Choroid plexus epithelial cell (primary cell): Measurements from ENCODE around the gene DEPDC5.
"Not testable (repeated sequence)": the region's sequence is repeated elsewhere in the genome, so short reads cannot be mapped to it uniquely, and the experiment has no call there.

ENCODE experiments used
- DNase-seq: peaks from one replicate; pipeline ENCODE4 v3.0.0-alpha.2; 2010; ENCODE audit warnings: low read depth
- H3K4me3 ChIP-seq: 2 replicates; pipeline ENCODE4 v1.5.1; 2011; ENCODE audit warnings: low read depth, mild to moderate bottlenecking, control low read depth, low read length, moderate library complexity
- TF ChIP-seq, protein P1 (sequence below): conservative IDR thresholded peaks from 2 replicates; pipeline ENCODE4 v1.5.1; 2011; ENCODE audit warnings: low read depth, mild to moderate bottlenecking, control low read depth, inconsistent platforms, low read length, moderate library complexity

DEPDC5 gene

DNA sequence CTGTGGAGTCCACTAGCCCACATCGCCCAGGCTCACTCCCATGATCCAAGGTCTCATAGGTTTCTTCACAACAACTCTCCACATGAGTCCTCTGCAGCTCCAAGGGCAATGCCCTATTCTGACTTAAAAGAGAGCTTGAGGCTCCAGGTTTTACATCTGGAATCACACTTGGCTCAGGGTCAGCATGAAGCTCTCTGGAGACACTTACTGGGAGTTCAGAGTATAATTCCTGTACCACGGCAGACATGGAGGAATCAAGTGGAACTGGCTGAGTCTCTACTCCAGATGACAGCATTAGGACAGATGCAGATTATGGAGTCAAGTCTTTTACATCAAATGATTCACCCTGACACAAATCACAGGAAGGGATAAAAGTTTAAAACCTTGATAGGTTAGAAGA lies 15.3 kb upstream of the DEPDC5 start:
- TF ChIP-seq, protein P1, sequence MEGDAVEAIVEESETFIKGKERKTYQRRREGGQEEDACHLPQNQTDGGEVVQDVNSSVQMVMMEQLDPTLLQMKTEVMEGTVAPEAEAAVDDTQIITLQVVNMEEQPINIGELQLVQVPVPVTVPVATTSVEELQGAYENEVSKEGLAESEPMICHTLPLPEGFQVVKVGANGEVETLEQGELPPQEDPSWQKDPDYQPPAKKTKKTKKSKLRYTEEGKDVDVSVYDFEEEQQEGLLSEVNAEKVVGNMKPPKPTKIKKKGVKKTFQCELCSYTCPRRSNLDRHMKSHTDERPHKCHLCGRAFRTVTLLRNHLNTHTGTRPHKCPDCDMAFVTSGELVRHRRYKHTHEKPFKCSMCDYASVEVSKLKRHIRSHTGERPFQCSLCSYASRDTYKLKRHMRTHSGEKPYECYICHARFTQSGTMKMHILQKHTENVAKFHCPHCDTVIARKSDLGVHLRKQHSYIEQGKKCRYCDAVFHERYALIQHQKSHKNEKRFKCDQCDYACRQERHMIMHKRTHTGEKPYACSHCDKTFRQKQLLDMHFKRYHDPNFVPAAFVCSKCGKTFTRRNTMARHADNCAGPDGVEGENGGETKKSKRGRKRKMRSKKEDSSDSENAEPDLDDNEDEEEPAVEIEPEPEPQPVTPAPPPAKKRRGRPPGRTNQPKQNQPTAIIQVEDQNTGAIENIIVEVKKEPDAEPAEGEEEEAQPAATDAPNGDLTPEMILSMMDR = peak; percentile 15
- peak; percentile 40 for DNase-seq
- no peak overlapping the region for H3K4me3 ChIP-seq

DNA sequence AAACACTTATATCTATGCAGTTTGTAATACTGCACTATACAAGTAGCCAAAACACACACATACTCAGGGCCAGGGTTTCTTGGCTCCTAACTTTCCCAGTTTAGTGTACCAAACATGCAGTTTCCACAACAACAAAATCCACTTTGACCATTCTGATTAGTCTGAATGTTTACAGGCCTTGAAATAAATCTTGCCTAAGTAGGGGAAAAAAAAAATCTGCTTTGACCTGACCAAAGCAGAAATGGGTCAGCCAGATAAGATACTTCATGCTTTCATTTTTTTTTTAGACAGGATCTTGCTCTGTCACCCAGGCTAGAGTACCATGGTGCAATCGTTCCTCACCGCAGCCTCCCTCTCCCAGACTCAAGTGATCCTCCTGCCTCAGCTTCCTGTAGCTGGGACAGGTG lies 14.0 kb upstream of the DEPDC5 start:
- TF ChIP-seq, protein P1 = no peak
- peak; percentile 23 for DNase-seq
- no peak overlapping the region for H3K4me3 ChIP-seq

GRCh38 chr22:31740314-31740713 lies 13.5 kb upstream of the DEPDC5 start:
- not testable (repeated sequence) for DNase-seq

DNA sequence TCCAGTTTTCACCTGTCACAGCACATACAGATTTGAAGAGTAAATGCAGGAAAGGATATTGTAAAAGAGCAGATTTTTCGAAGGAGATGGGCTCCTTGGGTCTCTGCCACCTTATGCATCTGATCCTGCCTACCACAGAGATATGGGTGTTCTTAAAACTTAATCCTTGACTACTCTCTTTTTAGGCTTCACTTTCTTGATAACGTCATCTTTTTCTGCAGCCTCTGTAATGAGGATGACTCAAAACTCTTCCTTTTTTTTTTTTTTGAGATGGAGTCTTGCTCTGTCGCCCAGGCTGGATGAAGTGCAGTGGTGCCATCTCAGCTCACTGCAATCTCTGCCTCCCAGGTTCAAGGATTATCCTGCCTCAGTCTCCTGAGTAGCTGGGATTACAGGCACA lies 11.7 kb upstream of the DEPDC5 start:
- TF ChIP-seq, protein P1 = no peak
- DNase-seq = no peak
- H3K4me3 ChIP-seq = no peak overlapping the region

More at GRCh38 chr22:31740314-31740713, 13.5 kb upstream of the DEPDC5 start:
- not testable (repeated sequence) for H3K4me3 ChIP-seq

DNA sequence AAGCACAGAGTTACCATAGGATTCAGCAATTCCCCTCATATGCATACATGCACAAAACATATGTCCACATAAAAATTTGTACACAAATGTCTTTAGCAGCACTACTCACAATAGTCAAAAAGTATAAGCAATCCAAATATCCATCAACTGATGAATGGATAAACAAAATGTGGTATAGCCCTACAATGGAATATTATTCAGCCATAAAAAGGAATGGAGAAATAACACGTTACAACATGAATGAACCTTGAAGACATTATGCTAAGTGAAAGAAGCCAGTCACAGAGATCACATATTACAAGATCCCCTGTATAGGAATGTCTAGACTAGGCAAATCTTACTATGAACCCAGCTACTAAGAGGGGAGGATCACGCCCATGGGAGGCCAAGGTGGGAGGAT lies 11.1 kb upstream of the DEPDC5 start:
- H3K4me3 ChIP-seq = no peak overlapping the region
- no peak for DNase-seq
- TF ChIP-seq, protein P1 = no peak

GRCh38 chr22:31743871-31744270 lies 9.9 kb upstream of the DEPDC5 start:
- no peak for DNase-seq
- TF ChIP-seq, protein P1 = no peak
- H3K4me3 ChIP-seq = no peak overlapping the region

- H3K4me3 ChIP-seq = no peak overlapping the region
- no peak for DNase-seq
Measured at GRCh38 chr22:31747441-31747840, 6.4 kb upstream of the DEPDC5 start.

More at GRCh38 chr22:31747441-31747840, 6.4 kb upstream of the DEPDC5 start:
- TF ChIP-seq, protein P1 = no peak
